Left lung (tissue), 10 donors: ENCODE measurements around the gene RFTN1. TPM values are rescaled to one million over a fixed set of nuclear protein-coding genes. Genes with fewer than 3 reads are reported as not detected.

ENCODE experiments used
- ATAC-seq: fragments of 200-7000 bp; cut with Tn5 transposase; one replicate; pipeline ENCODE4 v1.9.1; 2020; ENCODE audit warnings: moderate library complexity
- DNase-seq, 4 donors: peaks; one replicate each; pipeline ENCODE4 v3.0.0-alpha.2; 2013 to 2020
- H3K27ac ChIP-seq, 2 donors: fragments of 200-600 bp; sonication (generic) in 1 of 2; one replicate each; pipeline versions ENCODE4 v1.5.0 to v1.8.0; 2020 to 2021
- H3K27me3 ChIP-seq, 2 donors: fragments of 200-600 bp; sonication (generic) in 1 of 2; one replicate each; pipeline versions ENCODE4 v1.5.0 to v1.8.0; 2020 to 2021
- H3K36me3 ChIP-seq, 2 donors: fragments of 200-600 bp; sonication (generic) in 1 of 2; one replicate each; pipeline versions ENCODE4 v1.5.0 to v1.8.0; 2020 to 2021
- H3K4me1 ChIP-seq, 2 donors: fragments of 200-600 bp; one replicate each; pipeline ENCODE4 v1.8.0; 2021
- H3K4me3 ChIP-seq, 2 donors: fragments of 200-600 bp; sonication (generic) in 1 of 2; one replicate each; pipeline versions ENCODE4 v1.5.0 to v1.8.0; 2020 to 2021; ENCODE audit warnings: mild to moderate bottlenecking in 1 of 2
- H3K9me3 ChIP-seq, 2 donors: fragments of 200-600 bp; sonication (generic) in 1 of 2; one replicate each; pipeline versions ENCODE4 v1.5.0 to v1.8.0; 2020 to 2021
- CTCF ChIP-seq, 2 donors: fragments of 200-600 bp; sonication (generic) in 1 of 2; IDR thresholded peaks; one replicate each; pipeline versions ENCODE4 v1.5.0 to v1.8.0; 2021; ENCODE audit warnings: antibody characterized with exemption in 2 of 2
- intact Hi-C, 2 donors: fragments of 100-400 bp; cut with DNase I; formaldehyde crosslinking; loops; one replicate each; pipeline versions ENCODE4 v1.11.2 to v1.14.2; 2022
- polyA plus RNA-seq, 6 donors: library from polyadenylated mRNA; unstranded; fragments of 120-200 nt; gene quantifications; one replicate each; pipeline ENCODE4 v1.2.1, GENCODE V29; 2013; ENCODE audit not compliant: insufficient read length in 6 of 6
- total RNA-seq, 2 donors: library from RNA; stranded (reverse); fragmentation: NEBNext Ultra II Directional; extraction: Animal tissue kit (Norgen Biotek cat#: 25700); gene quantifications; one replicate each; pipeline ENCODE4 v1.2.1, GENCODE V29; 2021
- donor health status: DM: no; HTN: yes; CAD: no.
- donor health status: DM: no; HTN: no; CAD: no.

RFTN1 gene
- total and polyA plus RNA-seq, 8 donors = 47.2 to 85.1 (median 67.6) TPM

- H3K4me3 ChIP-seq = no peak overlapping the region
- ATAC-seq (no peak), DNase-seq (no peak)
- H3K4me1 ChIP-seq = peaks cover 7 to 17% of the 10 kb centered on the region in 2 donors
- H3K27ac ChIP-seq = no peak overlapping the region
- TF ChIP-seq CTCF (IDR thresholded peaks at IDR 0.05) = no peak
- intact Hi-C loops = no loop called here
- H3K27me3 ChIP-seq = no peaks in the 10 kb centered on the region
- no peaks in the 10 kb centered on the region for H3K36me3 ChIP-seq
- no peaks in the 10 kb centered on the region for H3K9me3 ChIP-seq
These were observed 49.6 kb downstream of the RFTN1 start for GRCh38 chr3:16463914-16464313.

- Histone ChIP-seq H3K4me3 (no peak overlapping the region), H3K4me1 (peaks cover 7 to 9% of the 10 kb centered on the region in 2 donors), H3K27ac (no peak overlapping the region), H3K27me3 (no peaks in the 10 kb centered on the region), H3K36me3 (no peaks in the 10 kb centered on the region), H3K9me3 (no peaks in the 10 kb centered on the region)
- no peak for TF ChIP-seq CTCF (IDR thresholded peaks at IDR 0.05)
- no peak for ATAC-seq
- intact Hi-C loops = no loop called here
- no peak for DNase-seq
These were observed 50.4 kb downstream of the RFTN1 start for GRCh38 chr3:16463119-16463518.

GRCh38 chr3:16462679-16463078 is 50.8 kb downstream of the RFTN1 start:
- Histone ChIP-seq H3K4me1 (peaks cover 5 to 7% of the 10 kb centered on the region in 2 donors), H3K36me3 (no peaks in the 10 kb centered on the region), H3K4me3 (no peak overlapping the region), H3K27ac (no peak overlapping the region), H3K9me3 (no peaks in the 10 kb centered on the region), H3K27me3 (no peaks in the 10 kb centered on the region)
- ATAC-seq (no peak), DNase-seq (no peak)
- no peak for TF ChIP-seq CTCF (IDR thresholded peaks at IDR 0.05)
- intact Hi-C loops = no loop called here

- Histone ChIP-seq H3K36me3 (no peaks in the 10 kb centered on the region), H3K27ac (peak overlapping the region in 1 of 2 donors; percentile 54), H3K4me3 (no peak overlapping the region), H3K9me3 (no peaks in the 10 kb centered on the region), H3K27me3 (no peaks in the 10 kb centered on the region), H3K4me1 (peaks cover 0 to 10% of the 10 kb centered on the region in 2 donors)
- no peak for ATAC-seq
- no peak for DNase-seq
- TF ChIP-seq CTCF (IDR thresholded peaks at IDR 0.05) = no peak
- intact Hi-C loops = no loop called here
These were observed 51.8 kb downstream of the RFTN1 start for GRCh38 chr3:16461463-16462245.

GRCh38 chr3:16460886-16461285 is 52.6 kb downstream of the RFTN1 start:
- intact Hi-C loops = no loop called here
- TF ChIP-seq CTCF (IDR thresholded peaks at IDR 0.05) = no peak
- no peak for ATAC-seq

More at GRCh38 chr3:16460886-16461285, 52.6 kb downstream of the RFTN1 start:
- no peak for DNase-seq
- H3K27me3 ChIP-seq = no peaks in the 10 kb centered on the region
- H3K36me3 ChIP-seq = no peaks in the 10 kb centered on the region
- H3K27ac ChIP-seq = peak overlapping the region in 1 of 2 donors; percentile 54
- no peaks in the 10 kb centered on the region for H3K9me3 ChIP-seq
- H3K4me3 ChIP-seq = no peak overlapping the region
- H3K4me1 ChIP-seq = peaks cover 0 to 10% of the 10 kb centered on the region in 2 donors
